Type B pancreatic cell (in vitro differentiated cells): ENCODE results near the gene PAX5. TPM values are rescaled to one million over a fixed set of nuclear protein-coding genes. Genes with fewer than 3 reads are reported as not detected.

ENCODE experiments used
- DNase-seq: peaks from one replicate; pipeline ENCODE4 v3.0.0; 2021; ENCODE audit warnings: mixed read lengths; ENCODE audit not compliant: unreplicated experiment; ENCODE audit errors: extremely low spot score
- H3K27ac Mint-ChIP-seq: 2 replicates; pipeline ENCODE4 v1.8.0; 2021; ENCODE audit warnings: mild to moderate bottlenecking, mixed read lengths
- H3K27me3 Mint-ChIP-seq: 2 replicates; pipeline ENCODE4 v1.8.0; 2021; ENCODE audit warnings: mixed read lengths
- H3K36me3 Mint-ChIP-seq: 2 replicates; pipeline ENCODE4 v1.8.0; 2021; ENCODE audit warnings: mixed read lengths
- H3K4me1 Mint-ChIP-seq: one replicate; pipeline ENCODE4 v1.8.0; 2021; ENCODE audit warnings: mixed read lengths; ENCODE audit not compliant: unreplicated experiment
- H3K4me3 Mint-ChIP-seq: 2 replicates; pipeline ENCODE4 v1.8.0; 2021; ENCODE audit warnings: mild to moderate bottlenecking, mixed read lengths
- H3K9me3 Mint-ChIP-seq: 2 replicates; pipeline ENCODE4 v1.8.0; 2021; ENCODE audit warnings: mixed read lengths
- total RNA-seq: library from RNA; stranded (reverse); gene quantifications from 2 replicates; pipeline ENCODE4 v1.2.1, GENCODE V29; 2021; ENCODE audit warnings: low replicate concordance
- TF ChIP-seq, protein P1 (sequence below): fragments of 200-600 bp; sonication (generic); conservative IDR thresholded peaks from 2 replicates; pipeline ENCODE4 v1.5.0; 2021; ENCODE audit warnings: antibody characterized with exemption, mild to moderate bottlenecking

Gene PAX5
- total RNA-seq, 1 donor from 2014 or later: not detected

DNA sequence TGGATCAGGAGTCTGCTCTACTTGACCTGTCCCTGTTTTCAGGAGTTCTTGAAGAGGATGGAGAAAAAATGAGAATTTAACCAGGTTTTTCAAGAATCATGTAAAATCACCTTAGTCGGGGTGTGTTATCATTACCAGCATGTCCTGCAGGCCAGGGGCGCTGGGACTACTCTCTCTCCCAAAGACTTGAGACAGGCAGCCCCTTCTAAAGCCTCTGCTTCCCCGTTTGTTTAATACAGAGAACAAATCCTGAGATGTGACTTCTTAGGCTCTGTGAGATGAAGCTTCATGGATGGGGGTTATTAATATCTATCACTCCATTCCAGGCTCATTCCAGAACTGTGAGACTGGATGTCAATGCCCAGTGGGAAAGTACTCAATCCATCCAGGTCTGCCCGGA, 3.0 kb downstream of the PAX5 start:
- Mint-ChIP-seq H3K27ac (no peak overlapping the region), H3K4me1 (peaks cover 7% of the 10 kb centered on the region), H3K27me3 (peaks cover 96% of the 10 kb centered on the region), H3K9me3 (no peaks in the 10 kb centered on the region), H3K36me3 (peaks cover 3% of the 10 kb centered on the region), H3K4me3 (no peak overlapping the region)
- TF ChIP-seq, protein P1, sequence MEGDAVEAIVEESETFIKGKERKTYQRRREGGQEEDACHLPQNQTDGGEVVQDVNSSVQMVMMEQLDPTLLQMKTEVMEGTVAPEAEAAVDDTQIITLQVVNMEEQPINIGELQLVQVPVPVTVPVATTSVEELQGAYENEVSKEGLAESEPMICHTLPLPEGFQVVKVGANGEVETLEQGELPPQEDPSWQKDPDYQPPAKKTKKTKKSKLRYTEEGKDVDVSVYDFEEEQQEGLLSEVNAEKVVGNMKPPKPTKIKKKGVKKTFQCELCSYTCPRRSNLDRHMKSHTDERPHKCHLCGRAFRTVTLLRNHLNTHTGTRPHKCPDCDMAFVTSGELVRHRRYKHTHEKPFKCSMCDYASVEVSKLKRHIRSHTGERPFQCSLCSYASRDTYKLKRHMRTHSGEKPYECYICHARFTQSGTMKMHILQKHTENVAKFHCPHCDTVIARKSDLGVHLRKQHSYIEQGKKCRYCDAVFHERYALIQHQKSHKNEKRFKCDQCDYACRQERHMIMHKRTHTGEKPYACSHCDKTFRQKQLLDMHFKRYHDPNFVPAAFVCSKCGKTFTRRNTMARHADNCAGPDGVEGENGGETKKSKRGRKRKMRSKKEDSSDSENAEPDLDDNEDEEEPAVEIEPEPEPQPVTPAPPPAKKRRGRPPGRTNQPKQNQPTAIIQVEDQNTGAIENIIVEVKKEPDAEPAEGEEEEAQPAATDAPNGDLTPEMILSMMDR: no peak
- DNase-seq: no peak

DNA sequence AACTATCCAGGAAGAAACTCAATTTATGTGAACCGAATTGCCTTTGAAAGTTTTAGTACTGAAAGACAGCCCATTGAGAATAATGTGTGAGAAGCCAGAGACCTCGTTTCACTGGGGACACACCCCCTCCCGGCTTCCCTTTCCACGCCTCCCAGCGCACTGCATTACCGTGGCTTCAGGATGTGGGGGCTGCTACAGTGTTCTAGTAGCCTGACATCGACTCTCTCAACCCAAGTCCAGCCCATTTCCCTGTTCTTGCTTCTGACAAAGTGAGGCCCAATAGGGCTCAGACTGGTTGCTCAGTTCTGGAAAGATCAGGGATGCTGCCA, 3.5 kb downstream of the PAX5 start:
- peaks cover 3% of the 10 kb centered on the region for H3K36me3 Mint-ChIP-seq
- TF ChIP-seq, protein P1: no peak
- H3K4me1 Mint-ChIP-seq: peaks cover 4% of the 10 kb centered on the region
- no peak for DNase-seq
- H3K27ac Mint-ChIP-seq: no peak overlapping the region
- no peaks in the 10 kb centered on the region for H3K9me3 Mint-ChIP-seq
- peaks cover 96% of the 10 kb centered on the region for H3K27me3 Mint-ChIP-seq
- no peak overlapping the region for H3K4me3 Mint-ChIP-seq

DNA sequence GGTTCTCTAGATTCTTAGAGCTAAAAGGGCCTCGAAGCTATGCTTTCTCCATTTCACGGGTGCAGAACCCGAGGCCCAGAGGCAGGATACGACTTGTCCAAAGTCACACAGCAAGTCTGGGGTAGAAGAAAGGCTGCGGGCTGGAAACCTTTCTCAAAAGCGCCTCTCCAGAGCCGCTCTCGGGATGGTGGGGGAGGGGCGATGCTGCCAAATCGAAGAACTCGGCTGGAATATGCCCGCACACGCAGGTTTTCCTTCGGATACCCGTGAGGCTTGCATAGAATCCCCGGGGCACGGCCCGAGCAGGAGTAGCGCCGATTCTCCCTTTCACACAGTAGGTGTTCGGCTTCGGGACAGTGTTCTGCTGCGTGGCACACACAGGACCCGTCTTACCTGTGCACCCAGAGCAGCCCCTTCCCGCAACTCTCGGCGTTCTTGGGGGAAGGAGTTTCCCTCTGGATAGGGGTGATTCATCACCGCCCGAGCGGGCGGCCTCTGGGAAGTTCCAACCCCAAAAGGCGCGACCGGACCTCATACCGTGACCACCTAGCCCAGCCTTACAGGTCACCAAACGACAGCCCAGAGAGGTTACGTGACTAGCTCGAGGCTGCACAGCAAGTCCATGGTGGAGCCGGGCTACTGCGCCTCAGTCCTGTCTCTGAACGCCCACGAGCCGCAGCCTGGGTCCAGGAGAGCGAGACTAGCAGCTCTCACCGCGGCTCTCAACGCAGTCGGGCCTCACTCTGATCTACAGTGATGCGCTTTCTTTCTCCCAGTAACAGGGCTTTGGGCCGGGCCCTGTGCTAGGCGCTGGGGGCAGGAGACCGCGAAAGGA, 4.1 kb downstream of the PAX5 start:
- TF ChIP-seq, protein P1: no peak
- no peak overlapping the region for H3K4me3 Mint-ChIP-seq
- peaks cover 3% of the 10 kb centered on the region for H3K36me3 Mint-ChIP-seq
- H3K27me3 Mint-ChIP-seq: peaks cover 96% of the 10 kb centered on the region
- H3K9me3 Mint-ChIP-seq: no peaks in the 10 kb centered on the region
- no peak overlapping the region for H3K27ac Mint-ChIP-seq
- peaks cover 4% of the 10 kb centered on the region for H3K4me1 Mint-ChIP-seq
- DNase-seq: no peak

DNA sequence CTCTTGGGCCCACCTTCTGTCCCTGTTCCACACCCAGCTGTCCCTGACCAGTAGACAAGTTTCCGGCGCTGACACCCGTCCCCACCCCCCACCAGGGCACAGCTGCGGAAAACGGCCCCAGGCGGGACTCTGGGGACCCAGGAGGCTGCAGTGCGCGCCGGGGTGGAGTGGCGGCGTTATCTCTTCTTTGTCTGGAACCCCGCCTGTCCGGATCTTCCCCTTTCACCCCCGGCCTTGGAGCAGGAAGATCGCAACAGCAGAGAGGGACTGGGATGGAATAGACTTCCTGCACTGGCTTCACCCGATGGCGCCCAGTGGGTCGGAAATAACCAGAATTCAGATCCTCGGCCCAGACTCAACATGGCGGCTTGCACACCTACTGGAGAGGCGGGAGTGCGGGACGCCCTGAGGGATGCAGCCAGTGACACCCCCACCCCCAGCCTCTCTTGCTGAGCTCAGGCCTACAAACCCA, 4.7 kb downstream of the PAX5 start:
- peaks cover 3% of the 10 kb centered on the region for H3K36me3 Mint-ChIP-seq
- no peak for DNase-seq
- peaks cover 4% of the 10 kb centered on the region for H3K4me1 Mint-ChIP-seq
- no peak overlapping the region for H3K4me3 Mint-ChIP-seq
- peaks cover 96% of the 10 kb centered on the region for H3K27me3 Mint-ChIP-seq
- TF ChIP-seq, protein P1: no peak
- no peak overlapping the region for H3K27ac Mint-ChIP-seq
- H3K9me3 Mint-ChIP-seq: no peaks in the 10 kb centered on the region

DNA sequence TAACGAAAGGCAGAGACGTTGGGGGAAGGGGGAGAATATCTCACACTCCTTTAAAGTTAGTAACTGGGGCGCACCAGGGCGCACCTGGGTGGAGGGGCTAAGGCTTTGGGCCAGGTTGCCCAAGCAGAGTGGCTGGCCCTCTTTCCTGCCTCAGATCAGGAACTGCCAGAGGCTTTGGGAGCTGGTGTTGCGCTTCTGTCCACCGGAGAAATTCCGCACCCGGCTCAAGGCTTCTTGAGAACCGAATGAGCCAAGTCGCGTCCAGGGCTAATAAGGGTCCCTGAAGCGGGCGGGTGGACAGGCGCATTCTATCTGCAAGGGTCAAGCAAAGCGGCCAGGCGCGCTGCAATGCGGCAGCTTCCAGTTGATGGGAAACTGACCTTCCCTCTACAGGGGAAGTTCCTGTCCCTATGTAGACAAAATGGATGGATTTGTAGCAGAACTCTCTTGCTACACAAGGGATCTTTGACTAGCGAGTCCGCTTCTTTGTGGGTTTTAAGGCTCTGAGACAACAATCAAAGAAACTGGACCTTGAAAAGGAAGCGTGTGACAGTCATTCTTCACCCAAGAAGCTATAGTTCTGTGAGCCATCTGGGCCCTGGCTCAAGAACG, 5.5 kb downstream of the PAX5 start:
- H3K36me3 Mint-ChIP-seq: peaks cover 3% of the 10 kb centered on the region
- no peak overlapping the region for H3K4me3 Mint-ChIP-seq
- DNase-seq: no peak
- no peaks in the 10 kb centered on the region for H3K9me3 Mint-ChIP-seq
- TF ChIP-seq, protein P1: no peak
- no peak overlapping the region for H3K27ac Mint-ChIP-seq
- H3K27me3 Mint-ChIP-seq: peaks cover 96% of the 10 kb centered on the region
- peaks cover 4% of the 10 kb centered on the region for H3K4me1 Mint-ChIP-seq
